HepG2 (cell line): ENCODE data around the gene FAM174C. TPM values are rescaled to one million over a fixed set of nuclear protein-coding genes. Genes with fewer than 3 reads are reported as not detected.
A peak's percentile ranks its signal among the peaks of the same experiment; 100 is the strongest.

Source experiments
- AHR ChIP-seq: IDR thresholded peaks from 2 replicates; pipeline ENCODE4 v1.6.1; 2018; ENCODE audit warnings: missing genetic modification reagents, missing compliant biosample characterization
- ARID3A ChIP-seq: IDR thresholded peaks from 2 replicates; pipeline ENCODE4 v1.6.1; 2012; ENCODE audit warnings: low read depth, low read length, improper control_type of control experiment
- PHF5A ChIP-seq: IDR thresholded peaks from one replicate; pipeline ENCODE4 v1.6.1; 2018; ENCODE audit warnings: low read depth, missing genetic modification reagents; ENCODE audit not compliant: unreplicated experiment
- PLRG1 ChIP-seq: fragments of 450-650 bp; conservative IDR thresholded peaks from 2 replicates; pipeline ENCODE4 v1.6.1; 2016
- RBAK ChIP-seq: sonication (generic); formaldehyde crosslinking; IDR thresholded peaks from 2 replicates; pipeline ENCODE4 v1.5.1; 2020; ENCODE audit warnings: mild to moderate bottlenecking, missing genetic modification reagents
- RBM22 ChIP-seq: fragments of 200-400 bp; formaldehyde crosslinking; optimal IDR thresholded peaks from 2 replicates; pipeline ENCODE3; 2017; ENCODE audit warnings: mild to moderate bottlenecking, low read length, moderate library complexity
- REPIN1 ChIP-seq: sonication (generic); formaldehyde crosslinking; IDR thresholded peaks from 2 replicates; pipeline ENCODE4 v1.8.0; 2022; ENCODE audit warnings: missing genetic modification reagents, low read depth, mild to moderate bottlenecking, borderline replicate concordance
- SOX13 ChIP-seq, 3 experiments: fragments of 450-650 bp in 1 of 3; sonication (generic) in 1 of 3; formaldehyde crosslinking in 1 of 3; IDR thresholded peaks in 2 of 3; conservative IDR thresholded peaks in 1 of 3; 2 replicates each; pipeline versions ENCODE4 v1.5.0 to v1.6.1; 2016 to 2020; ENCODE audit warnings: antibody characterized with exemption in 1 of 3, mild to moderate bottlenecking in 1 of 3, missing compliant biosample characterization in 1 of 3, missing genetic modification reagents in 1 of 3, moderate library complexity in 1 of 3
- ZNF10 ChIP-seq: sonication (generic); formaldehyde crosslinking; IDR thresholded peaks from 2 replicates; pipeline ENCODE4 v1.4.0; 2020; ENCODE audit warnings: mild to moderate bottlenecking, low read depth, missing genetic modification reagents, borderline replicate concordance
- ZNF121 ChIP-seq: sonication (generic); formaldehyde crosslinking; IDR thresholded peaks from 2 replicates; pipeline ENCODE4 v1.5.0; 2020; ENCODE audit warnings: mild to moderate bottlenecking, missing genetic modification reagents
- ZNF124 ChIP-seq: sonication (generic); formaldehyde crosslinking; IDR thresholded peaks from 2 replicates; pipeline ENCODE4 v1.4.0; 2020; ENCODE audit warnings: missing genetic modification reagents
- ZNF687 ChIP-seq: sonication (generic); formaldehyde crosslinking; IDR thresholded peaks from 2 replicates; pipeline ENCODE4 v1.5.1; 2020; ENCODE audit warnings: mild to moderate bottlenecking, missing genetic modification reagents, moderate library complexity
- polyA plus RNA-seq, 8 experiments: library from polyadenylated mRNA; depleted of rRNA in 3 of 8; stranded (reverse) in 7 of 8; unstranded in 1 of 8; fragments of >200 nt; fragmentation: Illumina TruSeq in 4 of 8; extraction: Trizol in 4 of 8; gene quantifications; 2 replicates each; pipeline versions ENCODE4 v1.2.1 to v1.2.3, GENCODE V29; 2011 to 2016; ENCODE audit warnings: low read depth in 4 of 8, missing spikeins in 1 of 8, mixed read lengths in 1 of 8; ENCODE audit not compliant: insufficient read depth in 1 of 8
- total RNA-seq, 5 experiments: library from RNA; depleted of rRNA; stranded (reverse); fragments of >200 nt; fragmentation: Illumina TruSeq; extraction: Trizol; gene quantifications; 2 replicates each; pipeline ENCODE4 v1.2.3, GENCODE V29; 2016; ENCODE audit warnings: low read depth in 1 of 5
- TF ChIP-seq, protein P1 (sequence below): sonication (generic); formaldehyde crosslinking; IDR thresholded peaks from 2 replicates; pipeline ENCODE4 v1.4.0; 2020; ENCODE audit warnings: missing genetic modification reagents
- TF ChIP-seq, protein P2 (sequence below): IDR thresholded peaks from 2 replicates; pipeline ENCODE4 v1.6.1; 2016; ENCODE audit warnings: missing genetic modification reagents, missing compliant biosample characterization
- TF ChIP-seq, protein P3 (sequence below): sonication (generic); formaldehyde crosslinking; IDR thresholded peaks from 2 replicates; pipeline ENCODE4 v1.5.1; 2020; ENCODE audit warnings: missing genetic modification reagents, mild to moderate bottlenecking, borderline replicate concordance

The FAM174C gene
- total and polyA plus RNA-seq, 2 of the 13 experiments (the other 11 are each of a cell fraction or from before 2014, with no cell fraction given): 19.5 to 31.3 TPM

- TF ChIP-seq, protein P1, sequence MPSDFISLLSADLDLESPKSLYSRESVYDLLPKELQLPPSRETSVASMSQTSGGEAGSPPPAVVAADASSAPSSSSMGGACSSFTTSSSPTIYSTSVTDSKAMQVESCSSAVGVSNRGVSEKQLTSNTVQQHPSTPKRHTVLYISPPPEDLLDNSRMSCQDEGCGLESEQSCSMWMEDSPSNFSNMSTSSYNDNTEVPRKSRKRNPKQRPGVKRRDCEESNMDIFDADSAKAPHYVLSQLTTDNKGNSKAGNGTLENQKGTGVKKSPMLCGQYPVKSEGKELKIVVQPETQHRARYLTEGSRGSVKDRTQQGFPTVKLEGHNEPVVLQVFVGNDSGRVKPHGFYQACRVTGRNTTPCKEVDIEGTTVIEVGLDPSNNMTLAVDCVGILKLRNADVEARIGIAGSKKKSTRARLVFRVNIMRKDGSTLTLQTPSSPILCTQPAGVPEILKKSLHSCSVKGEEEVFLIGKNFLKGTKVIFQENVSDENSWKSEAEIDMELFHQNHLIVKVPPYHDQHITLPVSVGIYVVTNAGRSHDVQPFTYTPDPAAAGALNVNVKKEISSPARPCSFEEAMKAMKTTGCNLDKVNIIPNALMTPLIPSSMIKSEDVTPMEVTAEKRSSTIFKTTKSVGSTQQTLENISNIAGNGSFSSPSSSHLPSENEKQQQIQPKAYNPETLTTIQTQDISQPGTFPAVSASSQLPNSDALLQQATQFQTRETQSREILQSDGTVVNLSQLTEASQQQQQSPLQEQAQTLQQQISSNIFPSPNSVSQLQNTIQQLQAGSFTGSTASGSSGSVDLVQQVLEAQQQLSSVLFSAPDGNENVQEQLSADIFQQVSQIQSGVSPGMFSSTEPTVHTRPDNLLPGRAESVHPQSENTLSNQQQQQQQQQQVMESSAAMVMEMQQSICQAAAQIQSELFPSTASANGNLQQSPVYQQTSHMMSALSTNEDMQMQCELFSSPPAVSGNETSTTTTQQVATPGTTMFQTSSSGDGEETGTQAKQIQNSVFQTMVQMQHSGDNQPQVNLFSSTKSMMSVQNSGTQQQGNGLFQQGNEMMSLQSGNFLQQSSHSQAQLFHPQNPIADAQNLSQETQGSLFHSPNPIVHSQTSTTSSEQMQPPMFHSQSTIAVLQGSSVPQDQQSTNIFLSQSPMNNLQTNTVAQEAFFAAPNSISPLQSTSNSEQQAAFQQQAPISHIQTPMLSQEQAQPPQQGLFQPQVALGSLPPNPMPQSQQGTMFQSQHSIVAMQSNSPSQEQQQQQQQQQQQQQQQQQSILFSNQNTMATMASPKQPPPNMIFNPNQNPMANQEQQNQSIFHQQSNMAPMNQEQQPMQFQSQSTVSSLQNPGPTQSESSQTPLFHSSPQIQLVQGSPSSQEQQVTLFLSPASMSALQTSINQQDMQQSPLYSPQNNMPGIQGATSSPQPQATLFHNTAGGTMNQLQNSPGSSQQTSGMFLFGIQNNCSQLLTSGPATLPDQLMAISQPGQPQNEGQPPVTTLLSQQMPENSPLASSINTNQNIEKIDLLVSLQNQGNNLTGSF (CRISPR knock-in tag): no peak
- TF ChIP-seq, protein P2, sequence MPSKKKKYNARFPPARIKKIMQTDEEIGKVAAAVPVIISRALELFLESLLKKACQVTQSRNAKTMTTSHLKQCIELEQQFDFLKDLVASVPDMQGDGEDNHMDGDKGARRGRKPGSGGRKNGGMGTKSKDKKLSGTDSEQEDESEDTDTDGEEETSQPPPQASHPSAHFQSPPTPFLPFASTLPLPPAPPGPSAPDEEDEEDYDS (CRISPR knock-in tag): no peak
- TF ChIP-seq, protein P3, sequence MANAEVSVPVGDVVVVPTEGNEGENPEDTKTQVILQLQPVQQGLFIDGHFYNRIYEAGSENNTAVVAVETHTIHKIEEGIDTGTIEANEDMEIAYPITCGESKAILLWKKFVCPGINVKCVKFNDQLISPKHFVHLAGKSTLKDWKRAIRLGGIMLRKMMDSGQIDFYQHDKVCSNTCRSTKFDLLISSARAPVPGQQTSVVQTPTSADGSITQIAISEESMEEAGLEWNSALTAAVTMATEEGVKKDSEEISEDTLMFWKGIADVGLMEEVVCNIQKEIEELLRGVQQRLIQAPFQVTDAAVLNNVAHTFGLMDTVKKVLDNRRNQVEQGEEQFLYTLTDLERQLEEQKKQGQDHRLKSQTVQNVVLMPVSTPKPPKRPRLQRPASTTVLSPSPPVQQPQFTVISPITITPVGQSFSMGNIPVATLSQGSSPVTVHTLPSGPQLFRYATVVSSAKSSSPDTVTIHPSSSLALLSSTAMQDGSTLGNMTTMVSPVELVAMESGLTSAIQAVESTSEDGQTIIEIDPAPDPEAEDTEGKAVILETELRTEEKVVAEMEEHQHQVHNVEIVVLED: no peak; the same call in 1 of the 2 replicates
- TF ChIP-seq ARID3A (no peak), AHR (CRISPR knock-in tag) (no peak), ZNF10 (CRISPR knock-in tag) (no peak), SOX13 (IDR thresholded peaks at IDR 0.05) (peak; percentile 49; the same call in 1 of the 2 replicates), SOX13 (CRISPR knock-in tag; conservative IDR thresholded peaks at IDR 0.05 in 1 of 2, IDR thresholded peaks at IDR 0.05 in 1 of 2) (peak in 1 of 2 experiments; percentile 91; a peak in 2 of 4 replicates), ZNF124 (no peak), PLRG1 (no peak), ZNF121 (no peak), RBAK (CRISPR knock-in tag) (no peak), RBM22 (peak; percentile 83), REPIN1 (CRISPR knock-in tag) (no peak; the same call in 1 of the 2 replicates), ZNF687 (peak; percentile 8; the same call in 1 of the 2 replicates), PHF5A (CRISPR knock-in tag) (no peak)
Measured at GRCh38 chr19:1252221-1252820, 23.0 kb upstream of the FAM174C start (continued).
